GM23338 (cell line): ENCODE measurements around the gene CNST. TPM values are rescaled to one million over a fixed set of nuclear protein-coding genes. Genes with fewer than 3 reads are reported as not detected.

Source experiments
- ATAC-seq: fragments of 200-7000 bp; cut with Tn5 transposase; 3 replicates; pipeline ENCODE4 v1.9.1; 2020
- DNase-seq: peaks from one replicate; pipeline ENCODE4 v3.0.0-alpha.2; 2015; ENCODE audit warnings: low spot score
- H2AFZ ChIP-seq: fragments of 200-600 bp; sonication (generic); 2 replicates; pipeline ENCODE4 v1.8.0; 2016; ENCODE audit warnings: antibody characterized with exemption, mild to moderate bottlenecking, moderate library complexity
- H3F3A ChIP-seq: fragments of 200-600 bp; sonication (generic); replicated peaks from 2 replicates; pipeline ENCODE4 v1.8.0; 2017; ENCODE audit warnings: antibody characterized with exemption, mixed run types, low read depth
- H3K27ac ChIP-seq: fragments of 200-600 bp; sonication (generic); 2 replicates; pipeline ENCODE4 v1.6.1; 2016; ENCODE audit warnings: low read depth
- H3K27me3 ChIP-seq: fragments of 200-600 bp; sonication (generic); 2 replicates; pipeline ENCODE4 v1.8.0; 2016; ENCODE audit warnings: mild to moderate bottlenecking, mixed run types, moderate library complexity; ENCODE audit not compliant: insufficient read depth
- H3K36me3 ChIP-seq: fragments of 200-600 bp; sonication (generic); 2 replicates; pipeline ENCODE4 v1.8.0; 2016; ENCODE audit warnings: mild to moderate bottlenecking; ENCODE audit not compliant: insufficient read depth
- H3K4me1 ChIP-seq: fragments of 200-600 bp; sonication (generic); 2 replicates; pipeline ENCODE4 v1.8.0; 2016; ENCODE audit warnings: mild to moderate bottlenecking, moderate library complexity; ENCODE audit not compliant: insufficient read depth
- H3K4me2 ChIP-seq: fragments of 200-600 bp; sonication (generic); 2 replicates; pipeline ENCODE4 v1.7.1; 2017; ENCODE audit warnings: mixed run types
- H3K4me3 ChIP-seq: fragments of 200-600 bp; sonication (generic); 2 replicates; pipeline ENCODE4 v1.6.1; 2016; ENCODE audit warnings: mixed run types
- H3K79me2 ChIP-seq: fragments of 200-600 bp; sonication (generic); replicated peaks from 2 replicates; pipeline ENCODE4 v1.8.0; 2017; ENCODE audit warnings: mild to moderate bottlenecking; ENCODE audit not compliant: insufficient read depth
- H3K9me2 ChIP-seq: fragments of 200-600 bp; sonication (generic); 2 replicates; pipeline ENCODE4 v1.8.0; 2017; ENCODE audit not compliant: insufficient read depth
- H4K20me1 ChIP-seq: fragments of 200-600 bp; sonication (generic); replicated peaks from 2 replicates; pipeline ENCODE4 v1.8.0; 2017; ENCODE audit warnings: mild to moderate bottlenecking; ENCODE audit not compliant: insufficient read depth
- H3K27ac Mint-ChIP-seq: 2 replicates; pipeline ENCODE4 v1.8.0; 2020; ENCODE audit warnings: inconsistent platforms, mild to moderate bottlenecking, moderate library complexity, mixed read lengths
- H3K27me3 Mint-ChIP-seq: 3 replicates; pipeline ENCODE4 v1.8.0; 2022; ENCODE audit warnings: low read depth, mild to moderate bottlenecking, moderate library complexity, mixed read lengths, inconsistent platforms; ENCODE audit not compliant: insufficient read depth, poor library complexity
- H3K36me3 Mint-ChIP-seq: 3 replicates; pipeline ENCODE4 v1.8.0; 2021; ENCODE audit warnings: low read depth, mild to moderate bottlenecking, inconsistent platforms, moderate library complexity, mixed read lengths
- H3K4me1 Mint-ChIP-seq: 3 replicates; pipeline ENCODE4 v1.8.0; 2020; ENCODE audit warnings: mild to moderate bottlenecking, inconsistent platforms, mixed read lengths
- H3K4me3 Mint-ChIP-seq: 3 replicates; pipeline ENCODE4 v1.8.0; 2021; ENCODE audit warnings: moderate library complexity, mild to moderate bottlenecking, inconsistent platforms, mixed read lengths
- H3K9me3 Mint-ChIP-seq: 3 replicates; pipeline ENCODE4 v1.8.0; 2020; ENCODE audit warnings: moderate library complexity, mild to moderate bottlenecking, inconsistent platforms, mixed read lengths
- CREB1 ChIP-seq: fragments of 250-450 bp; sonication (Bioruptor Pico); IDR thresholded peaks from 2 replicates; pipeline ENCODE4 v1.5.0; 2020; ENCODE audit warnings: low read depth, mild to moderate bottlenecking, moderate library complexity
- CTCF ChIP-seq, 2 experiments: fragments of 200-600 bp in 1 of 2; sonication (generic) in 1 of 2; conservative IDR thresholded peaks; 2 replicates each; pipeline versions ENCODE4 v1.5.1 to v1.6.1; 2016 to 2017; ENCODE audit warnings: antibody characterized with exemption in 2 of 2, low read depth in 2 of 2, mild to moderate bottlenecking in 2 of 2, moderate library complexity in 1 of 2
- EZH2 ChIP-seq: fragments of 200-600 bp; sonication (generic); IDR thresholded peaks from one replicate; pipeline ENCODE4 v1.8.0; 2017; ENCODE audit warnings: antibody characterized with exemption, mild to moderate bottlenecking, low read depth; ENCODE audit not compliant: unreplicated experiment
- polyA plus RNA-seq: library from polyadenylated mRNA; unstranded; fragments of >200 nt; fragmentation: Nextera tagmentation; extraction: Ambion mirVana; gene quantifications from 2 replicates; pipeline ENCODE4 v1.2.1, GENCODE V29; 2016
- total RNA-seq: library from RNA; depleted of rRNA; stranded (reverse); fragments of >200 nt; shearing (Covaris generic); gene quantifications from 2 replicates; pipeline ENCODE4 v1.2.3, GENCODE V29; 2014
- TF ChIP-seq, protein P1 (sequence below): IDR thresholded peaks from one replicate; pipeline ENCODE4 v1.6.1; 2018; ENCODE audit warnings: antibody characterized with exemption; ENCODE audit not compliant: unreplicated experiment
- TF ChIP-seq, protein P2 (sequence below): fragments of 250-450 bp; sonication (Bioruptor Pico); IDR thresholded peaks from 2 replicates; pipeline ENCODE4 v1.5.0; 2020; ENCODE audit warnings: mild to moderate bottlenecking, moderate library complexity

Gene CNST
- total and polyA plus RNA-seq, 2 experiments from 2014 or later: 8.1 to 17.6 TPM

- TF ChIP-seq, protein P1, sequence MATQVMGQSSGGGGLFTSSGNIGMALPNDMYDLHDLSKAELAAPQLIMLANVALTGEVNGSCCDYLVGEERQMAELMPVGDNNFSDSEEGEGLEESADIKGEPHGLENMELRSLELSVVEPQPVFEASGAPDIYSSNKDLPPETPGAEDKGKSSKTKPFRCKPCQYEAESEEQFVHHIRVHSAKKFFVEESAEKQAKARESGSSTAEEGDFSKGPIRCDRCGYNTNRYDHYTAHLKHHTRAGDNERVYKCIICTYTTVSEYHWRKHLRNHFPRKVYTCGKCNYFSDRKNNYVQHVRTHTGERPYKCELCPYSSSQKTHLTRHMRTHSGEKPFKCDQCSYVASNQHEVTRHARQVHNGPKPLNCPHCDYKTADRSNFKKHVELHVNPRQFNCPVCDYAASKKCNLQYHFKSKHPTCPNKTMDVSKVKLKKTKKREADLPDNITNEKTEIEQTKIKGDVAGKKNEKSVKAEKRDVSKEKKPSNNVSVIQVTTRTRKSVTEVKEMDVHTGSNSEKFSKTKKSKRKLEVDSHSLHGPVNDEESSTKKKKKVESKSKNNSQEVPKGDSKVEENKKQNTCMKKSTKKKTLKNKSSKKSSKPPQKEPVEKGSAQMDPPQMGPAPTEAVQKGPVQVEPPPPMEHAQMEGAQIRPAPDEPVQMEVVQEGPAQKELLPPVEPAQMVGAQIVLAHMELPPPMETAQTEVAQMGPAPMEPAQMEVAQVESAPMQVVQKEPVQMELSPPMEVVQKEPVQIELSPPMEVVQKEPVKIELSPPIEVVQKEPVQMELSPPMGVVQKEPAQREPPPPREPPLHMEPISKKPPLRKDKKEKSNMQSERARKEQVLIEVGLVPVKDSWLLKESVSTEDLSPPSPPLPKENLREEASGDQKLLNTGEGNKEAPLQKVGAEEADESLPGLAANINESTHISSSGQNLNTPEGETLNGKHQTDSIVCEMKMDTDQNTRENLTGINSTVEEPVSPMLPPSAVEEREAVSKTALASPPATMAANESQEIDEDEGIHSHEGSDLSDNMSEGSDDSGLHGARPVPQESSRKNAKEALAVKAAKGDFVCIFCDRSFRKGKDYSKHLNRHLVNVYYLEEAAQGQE: no peak
Measured at GRCh38 chr1:246642719-246643118, 76.5 kb downstream of the CNST start (continued).

GRCh38 chr1:246647113-246647512 lies 80.9 kb downstream of the CNST start:
- Histone ChIP-seq H3K4me3 (peak overlapping the region; percentile 27; the same call in 1 of the 2 replicates), H3K9me2 (no peaks in the 10 kb centered on the region), H3K27me3 (no peaks in the 10 kb centered on the region), H3K36me3 (no peaks in the 10 kb centered on the region), H2AFZ (no peak overlapping the region), H3K4me2 (peak overlapping the region; percentile 42; the same call in 1 of the 2 replicates), H3K4me1 (peaks cover 39% of the 10 kb centered on the region), H3F3A (peaks cover 6% of the 10 kb centered on the region; the same call in 1 of the 2 replicates), H4K20me1 (no peaks in the 10 kb centered on the region), H3K27ac (peak overlapping the region; percentile 61; the same call in 1 of the 2 replicates), H3K79me2 (peaks cover 10% of the 10 kb centered on the region; the same call in 1 of the 2 replicates)
- Mint-ChIP-seq H3K27ac (peak overlapping the region; percentile 77; the same call in 1 of the 2 replicates), H3K27me3 (peaks cover 10% of the 10 kb centered on the region), H3K4me1 (peaks cover 23% of the 10 kb centered on the region), H3K9me3 (peaks cover 5% of the 10 kb centered on the region; the same call in 2 of the 3 replicates), H3K4me3 (peak overlapping the region; percentile 29; the same call in 2 of the 3 replicates), H3K36me3 (peaks cover 33% of the 10 kb centered on the region)
- ATAC-seq (peak; percentile 99), DNase-seq (peak; percentile 94)
- TF ChIP-seq, protein P2, sequence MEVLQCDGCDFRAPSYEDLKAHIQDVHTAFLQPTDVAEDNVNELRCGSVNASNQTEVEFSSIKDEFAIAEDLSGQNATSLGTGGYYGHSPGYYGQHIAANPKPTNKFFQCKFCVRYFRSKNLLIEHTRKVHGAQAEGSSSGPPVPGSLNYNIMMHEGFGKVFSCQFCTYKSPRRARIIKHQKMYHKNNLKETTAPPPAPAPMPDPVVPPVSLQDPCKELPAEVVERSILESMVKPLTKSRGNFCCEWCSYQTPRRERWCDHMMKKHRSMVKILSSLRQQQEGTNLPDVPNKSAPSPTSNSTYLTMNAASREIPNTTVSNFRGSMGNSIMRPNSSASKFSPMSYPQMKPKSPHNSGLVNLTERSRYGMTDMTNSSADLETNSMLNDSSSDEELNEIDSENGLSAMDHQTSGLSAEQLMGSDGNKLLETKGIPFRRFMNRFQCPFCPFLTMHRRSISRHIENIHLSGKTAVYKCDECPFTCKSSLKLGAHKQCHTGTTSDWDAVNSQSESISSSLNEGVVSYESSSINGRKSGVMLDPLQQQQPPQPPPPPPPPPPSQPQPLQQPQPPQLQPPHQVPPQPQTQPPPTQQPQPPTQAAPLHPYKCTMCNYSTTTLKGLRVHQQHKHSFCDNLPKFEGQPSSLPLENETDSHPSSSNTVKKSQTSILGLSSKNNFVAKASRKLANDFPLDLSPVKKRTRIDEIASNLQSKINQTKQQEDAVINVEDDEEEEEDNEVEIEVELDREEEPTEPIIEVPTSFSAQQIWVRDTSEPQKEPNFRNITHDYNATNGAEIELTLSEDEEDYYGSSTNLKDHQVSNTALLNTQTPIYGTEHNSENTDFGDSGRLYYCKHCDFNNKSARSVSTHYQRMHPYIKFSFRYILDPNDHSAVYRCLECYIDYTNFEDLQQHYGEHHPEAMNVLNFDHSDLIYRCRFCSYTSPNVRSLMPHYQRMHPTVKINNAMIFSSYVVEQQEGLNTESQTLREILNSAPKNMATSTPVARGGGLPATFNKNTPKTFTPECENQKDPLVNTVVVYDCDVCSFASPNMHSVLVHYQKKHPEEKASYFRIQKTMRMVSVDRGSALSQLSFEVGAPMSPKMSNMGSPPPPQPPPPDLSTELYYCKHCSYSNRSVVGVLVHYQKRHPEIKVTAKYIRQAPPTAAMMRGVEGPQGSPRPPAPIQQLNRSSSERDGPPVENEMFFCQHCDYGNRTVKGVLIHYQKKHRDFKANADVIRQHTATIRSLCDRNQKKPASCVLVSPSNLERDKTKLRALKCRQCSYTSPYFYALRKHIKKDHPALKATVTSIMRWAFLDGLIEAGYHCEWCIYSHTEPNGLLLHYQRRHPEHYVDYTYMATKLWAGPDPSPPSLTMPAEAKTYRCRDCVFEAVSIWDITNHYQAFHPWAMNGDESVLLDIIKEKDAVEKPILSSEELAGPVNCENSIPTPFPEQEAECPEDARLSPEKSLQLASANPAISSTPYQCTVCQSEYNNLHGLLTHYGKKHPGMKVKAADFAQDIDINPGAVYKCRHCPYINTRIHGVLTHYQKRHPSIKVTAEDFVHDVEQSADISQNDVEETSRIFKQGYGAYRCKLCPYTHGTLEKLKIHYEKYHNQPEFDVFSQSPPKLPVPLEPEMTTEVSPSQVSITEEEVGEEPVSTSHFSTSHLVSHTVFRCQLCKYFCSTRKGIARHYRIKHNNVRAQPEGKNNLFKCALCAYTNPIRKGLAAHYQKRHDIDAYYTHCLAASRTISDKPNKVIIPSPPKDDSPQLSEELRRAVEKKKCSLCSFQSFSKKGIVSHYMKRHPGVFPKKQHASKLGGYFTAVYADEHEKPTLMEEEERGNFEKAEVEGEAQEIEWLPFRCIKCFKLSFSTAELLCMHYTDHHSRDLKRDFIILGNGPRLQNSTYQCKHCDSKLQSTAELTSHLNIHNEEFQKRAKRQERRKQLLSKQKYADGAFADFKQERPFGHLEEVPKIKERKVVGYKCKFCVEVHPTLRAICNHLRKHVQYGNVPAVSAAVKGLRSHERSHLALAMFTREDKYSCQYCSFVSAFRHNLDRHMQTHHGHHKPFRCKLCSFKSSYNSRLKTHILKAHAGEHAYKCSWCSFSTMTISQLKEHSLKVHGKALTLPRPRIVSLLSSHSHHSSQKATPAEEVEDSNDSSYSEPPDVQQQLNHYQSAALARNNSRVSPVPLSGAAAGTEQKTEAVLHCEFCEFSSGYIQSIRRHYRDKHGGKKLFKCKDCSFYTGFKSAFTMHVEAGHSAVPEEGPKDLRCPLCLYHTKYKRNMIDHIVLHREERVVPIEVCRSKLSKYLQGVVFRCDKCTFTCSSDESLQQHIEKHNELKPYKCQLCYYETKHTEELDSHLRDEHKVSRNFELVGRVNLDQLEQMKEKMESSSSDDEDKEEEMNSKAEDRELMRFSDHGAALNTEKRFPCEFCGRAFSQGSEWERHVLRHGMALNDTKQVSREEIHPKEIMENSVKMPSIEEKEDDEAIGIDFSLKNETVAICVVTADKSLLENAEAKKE (CRISPR knock-in tag): peak; percentile 63; the same call in 1 of the 2 replicates
- no peak for TF ChIP-seq EZH2
- TF ChIP-seq CTCF (conservative IDR thresholded peaks at IDR 0.05; ENCODE audit: low read depth in 2 of 2): peak; percentile 66 to 80
- TF ChIP-seq CREB1 (CRISPR knock-in tag): 0 out of 2 replicates have a peak, but pooled peaks have one; percentile 4
